Suppressor macrophage treated with lipopolysaccharide for 1 hour (primary cell): ENCODE data around the gene SLC7A5.

Experiments
- DNase-seq, 3 donors: peaks; one replicate each; pipeline ENCODE4 v3.0.0-alpha.2; 2020 to 2022

SLC7A5 gene

DNA sequence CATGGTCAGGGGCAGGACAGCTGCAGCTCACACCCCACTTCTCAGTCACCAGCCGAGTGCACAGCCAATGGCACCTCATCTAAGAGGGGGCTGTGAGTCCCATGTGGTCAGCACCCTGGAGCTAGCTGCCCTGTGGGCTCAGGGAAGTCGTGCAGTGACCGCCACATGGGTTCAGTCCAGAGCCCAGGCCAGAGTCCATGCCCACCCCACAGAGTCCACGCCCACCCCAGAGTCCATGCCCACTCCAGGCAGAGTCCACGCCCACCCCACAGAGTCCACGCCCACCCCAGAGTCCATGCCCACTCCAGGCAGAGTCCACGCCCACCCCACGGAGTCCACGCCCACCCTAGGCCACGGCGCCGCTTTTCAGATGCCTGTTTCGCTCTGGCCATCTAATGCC, 24.1 kb downstream of the SLC7A5 start:
- DNase-seq, result no peak

DNA sequence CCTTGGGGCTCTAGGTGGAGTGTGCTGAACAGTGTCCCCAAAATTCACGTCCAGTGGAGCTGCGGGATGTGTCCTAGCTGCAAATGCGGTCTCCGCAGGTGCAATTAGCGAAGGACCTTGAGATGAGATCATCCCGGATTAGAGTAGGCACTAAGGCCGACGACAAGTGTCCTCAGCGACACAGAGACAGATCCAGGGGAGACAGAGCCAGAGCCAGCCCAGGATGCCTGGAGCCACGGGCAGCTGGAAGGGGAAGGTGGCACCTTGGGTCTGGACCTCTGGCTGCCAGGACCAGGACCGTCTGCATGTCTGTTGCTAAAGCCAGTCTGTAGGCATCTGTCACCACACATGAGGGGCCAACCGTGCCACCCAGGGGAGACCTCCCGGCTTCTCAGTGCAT, 24.5 kb downstream of the SLC7A5 start:
- DNase-seq, result no peak

DNA sequence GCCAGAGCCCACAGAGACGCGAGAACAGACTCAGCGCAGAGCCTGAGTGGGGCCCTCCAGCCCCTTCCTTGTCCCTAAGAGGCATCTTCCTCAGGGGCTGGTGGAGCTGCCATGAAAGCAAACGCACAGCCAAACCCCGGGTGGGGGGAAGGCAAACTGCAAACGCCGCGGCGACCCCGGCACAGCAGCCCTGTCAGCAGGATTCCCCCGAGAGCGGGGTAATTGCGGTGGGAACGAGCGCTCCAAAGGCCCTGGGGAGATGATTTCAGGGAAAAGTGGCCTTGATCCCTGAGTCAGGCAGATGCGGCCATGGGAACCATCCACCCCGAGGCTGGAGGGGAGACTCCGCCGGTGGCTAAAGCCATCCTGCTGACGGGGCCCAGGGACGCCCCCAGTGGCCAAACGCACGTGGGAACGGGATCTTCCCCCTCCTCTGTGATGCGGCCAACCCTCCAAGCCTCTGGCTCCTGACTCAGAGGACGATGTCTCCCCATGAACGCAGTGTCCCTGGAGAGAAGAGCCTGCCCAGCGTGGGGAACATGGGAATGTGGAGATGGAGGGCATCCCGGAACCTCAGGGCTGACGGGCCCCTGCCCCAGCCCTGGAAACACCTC, 25.1 kb downstream of the SLC7A5 start:
- DNase-seq, result no peak

DNA sequence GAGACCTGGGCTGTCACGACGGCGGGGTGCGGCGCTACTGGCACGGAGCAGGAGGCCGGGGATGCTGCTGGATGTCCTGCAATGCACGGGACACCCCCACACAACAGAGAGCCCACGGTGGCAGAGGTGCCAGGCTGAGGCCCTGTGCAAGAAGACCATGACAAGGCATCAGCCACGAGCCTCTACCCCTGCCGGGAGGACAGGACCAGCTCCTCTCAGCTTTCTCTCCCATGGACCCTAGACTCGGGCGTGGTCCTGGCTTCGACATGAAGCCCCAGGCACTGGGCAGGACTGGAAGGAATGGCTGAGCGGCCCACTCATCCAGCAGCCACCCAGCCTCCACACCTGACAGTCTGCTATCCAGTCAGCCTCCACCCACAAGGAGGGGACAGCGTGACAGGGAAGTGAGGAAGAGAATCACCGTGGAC, 25.6 kb downstream of the SLC7A5 start:
- DNase-seq, result no peak

DNA sequence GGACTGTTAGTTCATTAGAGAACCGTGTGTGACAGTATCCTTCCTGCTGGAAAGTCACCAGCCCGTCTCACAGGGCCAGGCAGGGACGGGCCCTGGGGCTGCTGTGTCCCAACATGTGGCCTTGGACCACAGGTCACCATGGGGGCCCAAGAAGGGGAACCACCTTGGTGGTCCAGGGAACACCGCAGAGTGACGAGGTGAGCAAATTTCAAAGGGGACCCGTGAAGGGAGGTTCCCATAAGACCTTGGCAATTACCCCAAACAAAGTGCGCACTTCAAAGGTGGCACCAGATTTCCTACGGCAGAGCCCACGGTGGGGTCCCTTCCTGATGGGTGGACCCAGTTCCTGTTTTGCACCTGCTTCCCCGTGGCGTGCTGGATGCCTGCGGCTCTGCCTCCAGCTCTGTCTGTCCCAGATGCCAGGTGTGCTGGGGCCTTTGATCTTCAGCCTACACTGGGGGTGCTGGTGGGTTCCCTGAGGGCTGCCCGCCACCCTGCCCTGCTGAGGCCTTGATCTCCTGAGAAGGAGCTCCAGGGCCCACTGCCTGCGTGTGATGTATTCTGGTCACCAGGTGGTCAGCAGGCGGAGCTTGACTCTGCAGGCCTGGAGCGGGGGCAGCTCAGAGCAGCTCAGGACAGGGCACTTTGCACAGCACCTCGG, 27.0 kb downstream of the SLC7A5 start:
- DNase-seq, result no peak

DNA sequence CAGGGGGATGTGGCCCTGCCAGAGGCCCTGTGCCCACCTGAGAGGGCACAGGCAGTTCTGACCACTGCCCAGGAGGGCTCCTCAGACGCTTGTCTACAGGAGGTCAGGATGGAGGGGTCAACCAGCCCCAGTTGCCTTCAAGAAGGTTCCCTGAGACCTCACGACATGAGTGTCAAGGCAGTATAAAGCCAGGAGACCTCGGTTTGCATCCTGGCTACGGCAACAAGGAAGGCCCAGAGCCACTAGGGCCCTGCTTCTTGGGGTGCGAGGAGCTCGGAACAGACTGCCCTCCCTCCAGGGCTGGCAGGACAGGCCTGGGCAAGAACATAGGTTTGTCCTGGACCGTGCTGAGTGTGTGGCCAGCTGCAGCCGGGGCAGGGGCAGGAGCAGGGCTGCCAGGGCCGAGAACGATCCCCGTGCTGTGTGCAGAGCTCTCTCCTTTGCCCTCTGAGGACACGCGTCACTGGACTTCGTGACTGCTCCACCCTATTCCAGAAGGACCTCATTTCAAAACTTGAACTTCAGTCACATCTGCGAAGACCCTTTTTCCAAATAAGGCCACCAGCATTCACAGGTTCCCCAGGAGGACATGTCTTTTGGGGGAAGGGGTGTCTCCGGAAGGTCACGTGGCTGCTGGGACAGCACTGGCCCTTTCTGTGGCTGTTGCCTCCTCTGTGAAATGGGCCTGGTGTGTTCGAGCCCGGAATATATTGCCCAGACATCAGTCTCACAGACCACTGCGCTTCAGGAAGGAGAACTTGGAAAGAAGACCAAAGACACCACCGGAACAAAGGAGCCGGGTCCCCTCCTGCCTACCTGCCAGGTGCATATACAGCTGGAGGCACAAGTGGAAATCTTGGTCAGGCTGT, 27.7 kb downstream of the SLC7A5 start:
- DNase-seq, result no peak

DNA sequence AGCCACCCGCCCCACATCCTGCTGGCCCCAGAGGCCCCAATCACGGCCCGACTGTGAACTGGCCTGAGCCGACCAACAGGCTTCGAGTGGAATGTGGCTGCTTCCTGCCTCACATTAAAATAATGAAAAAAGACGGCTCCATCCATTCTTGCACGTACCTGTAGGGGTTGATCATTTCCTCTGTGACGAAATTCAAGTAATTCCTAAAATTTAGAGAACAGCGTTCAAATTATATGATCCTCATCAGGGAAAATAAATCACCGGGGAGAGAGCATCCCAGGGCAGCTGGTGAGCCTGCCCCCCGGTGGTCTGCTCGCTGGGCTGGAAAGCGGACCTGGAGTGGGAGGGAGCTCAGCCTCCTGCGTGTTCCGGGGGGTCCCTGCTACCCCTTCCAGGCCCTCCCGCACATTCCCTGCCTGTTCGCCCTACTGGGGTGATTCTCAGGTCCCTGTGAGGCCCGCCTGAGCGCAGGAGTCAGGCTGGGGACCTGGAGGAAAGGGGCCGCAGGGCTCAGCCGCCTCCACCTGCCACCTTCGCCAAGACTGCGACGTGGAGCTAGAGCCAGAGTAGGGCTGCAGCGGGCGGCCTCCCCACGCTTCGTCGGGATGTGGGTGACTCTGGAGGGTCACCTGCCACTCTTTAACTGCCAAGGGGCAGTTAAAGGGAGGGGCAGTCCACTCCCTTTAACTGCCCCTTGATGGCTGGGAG, 28.9 kb downstream of the SLC7A5 start:
- no peak for DNase-seq

DNA sequence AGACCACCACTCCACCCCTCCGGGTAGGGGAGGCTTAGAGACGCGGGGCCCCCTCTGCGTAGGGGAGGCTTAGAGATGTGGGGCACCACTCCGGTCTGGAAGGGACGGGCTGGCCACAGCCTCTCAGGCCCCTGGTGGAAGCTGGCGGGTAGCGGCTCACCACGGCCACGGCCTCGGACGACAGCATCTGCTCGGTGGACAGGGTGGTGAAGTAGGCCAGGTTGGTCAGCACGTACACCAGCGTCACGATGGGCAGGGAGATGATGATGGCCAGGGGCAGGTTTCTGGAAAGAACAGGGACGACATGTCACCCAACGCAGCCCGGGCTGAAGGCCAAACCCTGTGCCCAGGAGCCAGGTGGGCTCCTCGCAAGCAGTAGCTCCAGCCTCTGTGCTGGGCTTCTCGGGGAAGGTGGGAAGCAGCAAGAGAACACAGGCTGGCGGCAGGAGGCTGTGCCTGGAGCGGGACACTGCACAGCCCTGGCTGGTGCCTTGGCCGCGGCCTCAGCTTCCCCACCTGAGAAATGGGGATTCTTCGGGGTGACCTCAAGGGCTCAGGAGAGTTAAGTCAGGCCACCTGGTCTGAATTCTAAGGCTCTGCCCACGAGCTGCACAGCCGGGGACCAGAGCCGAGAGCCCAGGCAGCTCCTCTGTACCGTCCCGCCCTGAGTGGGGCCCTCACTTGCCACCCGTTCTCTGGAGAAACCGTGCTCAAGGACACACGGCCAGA, 29.6 kb downstream of the SLC7A5 start:
- no peak for DNase-seq

DNA sequence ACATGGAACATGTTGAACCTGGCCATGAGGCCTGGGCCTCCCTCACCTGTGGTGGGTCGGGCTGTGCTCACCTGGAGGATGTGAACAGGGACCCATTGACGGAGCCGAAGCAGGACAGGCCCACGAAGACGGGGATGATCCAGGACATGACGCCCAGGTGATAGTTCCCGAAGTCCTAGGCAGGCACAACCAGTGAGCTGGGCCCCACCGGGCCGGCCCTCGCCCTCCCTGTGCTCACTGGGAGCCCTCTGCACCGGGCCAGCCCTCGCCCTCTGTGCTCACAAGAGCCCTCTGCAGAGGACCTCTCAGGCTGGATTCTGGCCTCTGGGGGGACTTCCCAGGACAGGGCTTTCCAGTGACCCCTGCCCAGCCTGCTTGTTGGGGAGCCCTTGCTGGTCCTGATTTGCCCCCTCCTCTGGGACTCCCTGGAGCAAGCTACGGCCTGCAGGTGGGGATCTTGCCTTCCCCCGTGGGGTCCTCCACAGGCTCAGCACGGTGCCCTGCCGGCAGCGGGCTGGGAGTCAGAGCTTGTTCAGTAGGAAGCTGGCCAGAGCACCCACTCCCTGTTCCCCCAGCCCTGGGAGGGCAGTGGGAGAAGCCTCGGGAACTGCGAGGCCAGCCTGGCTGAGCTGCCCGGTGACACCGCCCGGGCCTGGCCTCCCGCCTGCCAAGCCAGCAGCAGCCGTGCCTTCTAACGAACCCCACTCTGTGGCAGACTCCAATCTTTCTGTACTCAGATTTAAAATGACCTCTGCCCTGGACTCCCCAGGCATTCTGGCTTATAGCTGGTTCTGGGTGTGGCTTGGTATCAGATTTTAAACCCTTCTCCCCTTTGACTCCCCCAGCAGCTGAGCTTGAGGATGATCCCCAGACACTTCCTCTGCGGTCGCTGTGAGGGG, 30.4 kb downstream of the SLC7A5 start:
- no peak for DNase-seq

DNA sequence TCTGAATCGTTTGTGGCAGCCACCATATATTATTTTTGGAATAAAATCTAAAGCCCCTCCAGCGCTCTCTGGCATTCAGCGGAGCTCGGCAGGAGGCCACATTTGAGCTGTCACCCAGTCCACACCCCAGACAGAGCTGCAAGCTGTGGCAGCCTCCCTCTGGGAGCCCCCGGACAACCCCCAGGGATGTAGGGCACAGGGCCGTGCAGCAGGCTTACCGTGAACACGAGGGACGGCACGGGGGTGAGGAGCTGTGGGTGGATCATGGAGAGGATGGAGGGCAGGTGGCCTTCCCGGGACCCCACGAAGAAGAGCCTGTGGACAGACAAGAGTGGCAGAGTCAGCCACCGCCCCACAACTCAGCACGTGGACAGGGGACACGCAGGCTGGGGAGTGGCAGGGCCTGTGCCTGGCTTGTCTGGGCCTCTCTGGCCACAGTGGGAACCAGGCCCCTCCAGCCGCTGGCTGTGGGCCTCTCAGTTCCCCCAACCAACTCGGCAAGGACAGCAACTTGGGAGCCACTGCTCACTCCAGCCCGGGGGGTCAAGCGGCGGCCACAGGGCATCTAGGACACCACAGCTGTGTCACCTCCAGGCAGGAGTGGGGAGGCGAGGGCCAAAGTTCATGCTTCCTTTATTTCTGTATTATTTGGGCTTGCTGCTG, 31.5 kb downstream of the SLC7A5 start:
- no peak for DNase-seq

DNA sequence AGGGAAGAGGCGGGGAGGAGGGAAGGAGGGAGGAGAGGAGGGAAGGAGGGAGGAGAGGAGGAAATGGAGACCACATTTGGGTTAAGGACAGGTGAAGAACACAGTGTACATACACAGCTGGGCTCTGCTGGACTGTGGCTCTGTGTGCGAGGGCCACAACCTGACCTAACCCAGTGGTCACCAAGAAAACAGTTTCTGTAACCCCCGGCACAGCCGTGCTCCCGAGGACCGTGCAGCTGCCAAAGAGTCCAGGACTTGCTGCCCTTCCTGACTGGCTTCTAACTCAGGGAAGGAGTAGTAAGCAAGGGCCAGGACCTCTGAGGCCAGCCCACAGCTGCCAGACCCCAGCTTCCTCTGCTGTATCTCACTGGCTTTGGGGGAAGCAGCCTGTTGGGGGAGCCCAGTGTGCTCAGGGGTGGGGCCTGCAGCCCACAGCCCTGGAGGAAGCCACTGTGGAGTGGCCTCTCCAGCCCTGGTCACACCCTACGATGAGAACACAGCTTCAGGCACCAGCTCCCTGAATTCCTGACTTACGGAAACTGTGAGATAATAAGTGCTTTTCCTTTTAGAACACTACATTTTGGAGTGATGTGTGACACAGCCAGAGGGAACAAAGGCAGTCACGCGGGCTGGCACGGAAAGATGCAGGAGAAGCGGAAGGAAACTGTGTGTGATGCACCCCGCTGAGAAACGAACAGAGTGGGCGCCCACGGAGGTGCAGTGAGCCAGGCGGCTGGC, 32.3 kb downstream of the SLC7A5 start:
- no peak for DNase-seq

DNA sequence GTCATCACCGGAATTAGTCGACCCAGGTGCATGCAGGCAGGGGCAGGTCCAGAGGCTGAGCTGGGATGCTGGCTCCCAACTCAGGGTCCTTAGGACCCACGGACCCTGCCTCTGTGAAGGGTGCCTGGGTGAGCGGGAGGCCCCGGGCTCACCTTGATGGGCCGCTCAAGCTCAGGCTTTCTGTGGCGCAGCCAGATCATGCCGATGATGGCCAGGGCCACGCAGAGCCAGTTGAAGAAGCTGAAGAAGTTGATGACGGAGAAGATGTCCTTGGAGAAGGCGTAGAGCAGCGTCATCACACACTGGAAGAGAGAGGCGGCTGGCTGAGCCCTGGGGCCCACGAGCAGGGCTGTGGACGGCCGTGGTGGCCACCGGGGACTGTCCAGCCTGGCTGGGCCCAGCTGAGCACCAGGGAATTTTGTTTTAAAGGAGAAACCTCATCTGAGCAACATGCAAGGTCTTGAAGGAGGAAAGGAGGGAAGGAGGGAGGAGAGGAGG, 32.9 kb downstream of the SLC7A5 start:
- no peak for DNase-seq

DNA sequence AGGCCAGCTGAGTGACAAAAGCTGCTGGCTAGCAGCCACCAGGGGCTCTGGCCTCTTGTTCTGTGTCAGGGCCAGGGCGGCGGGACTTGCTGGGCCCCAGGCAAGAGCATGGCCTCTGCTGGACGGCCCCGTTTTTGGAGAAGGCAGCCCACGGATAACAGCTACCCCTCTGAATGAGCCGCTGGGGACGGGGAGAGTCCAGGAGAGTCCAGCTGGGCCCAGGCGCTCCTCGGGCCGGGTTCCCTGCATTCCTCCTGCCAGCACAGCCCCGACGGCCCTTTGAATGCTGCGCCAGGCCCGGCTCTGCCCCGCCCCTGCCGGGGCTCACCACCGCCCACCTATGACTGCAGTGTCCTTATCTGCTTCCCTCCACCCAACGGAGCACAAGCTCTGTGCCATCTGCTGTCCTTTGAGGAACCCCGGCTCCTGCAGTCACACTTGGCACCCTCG, 33.4 kb downstream of the SLC7A5 start:
- DNase-seq, result no peak

DNA sequence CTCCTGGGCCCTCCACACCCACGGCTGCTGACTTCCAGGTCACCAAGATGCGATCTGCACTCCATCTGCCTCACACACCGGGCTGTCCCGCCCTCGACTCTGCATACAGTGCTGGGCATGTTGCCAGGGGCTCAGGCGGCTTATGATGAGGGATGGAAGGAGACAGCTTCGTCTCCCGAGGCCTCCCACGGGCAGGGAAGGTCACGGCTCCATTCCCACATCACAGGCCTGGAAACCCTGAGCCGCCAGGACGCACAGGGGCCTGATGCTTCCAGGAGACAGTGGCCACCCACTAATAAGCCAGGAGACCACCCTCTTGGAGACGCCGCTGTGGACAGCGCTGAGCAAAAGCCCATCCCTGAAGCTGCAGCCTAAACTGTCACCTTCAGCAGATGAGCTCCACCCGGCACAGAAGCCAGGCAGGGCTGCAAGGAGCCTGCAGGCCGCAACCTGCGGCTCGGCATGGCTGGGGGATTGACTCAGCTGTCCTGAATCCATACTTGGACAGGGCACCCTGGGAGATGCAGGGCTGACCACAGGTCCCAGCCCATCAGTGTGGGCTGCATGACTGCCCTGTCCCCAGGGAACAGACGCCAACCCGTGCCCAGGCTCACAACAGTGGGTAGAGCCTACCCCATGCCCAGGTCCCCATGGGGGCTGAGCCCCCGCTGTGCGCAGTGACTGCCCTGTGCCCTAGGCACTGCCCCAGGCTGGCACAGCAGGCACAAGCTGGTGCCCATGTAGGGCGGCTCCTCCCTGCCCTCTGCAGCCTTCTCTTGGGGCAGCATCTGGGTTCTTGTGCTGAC, 34.4 kb downstream of the SLC7A5 start:
- DNase-seq, result no peak

DNA sequence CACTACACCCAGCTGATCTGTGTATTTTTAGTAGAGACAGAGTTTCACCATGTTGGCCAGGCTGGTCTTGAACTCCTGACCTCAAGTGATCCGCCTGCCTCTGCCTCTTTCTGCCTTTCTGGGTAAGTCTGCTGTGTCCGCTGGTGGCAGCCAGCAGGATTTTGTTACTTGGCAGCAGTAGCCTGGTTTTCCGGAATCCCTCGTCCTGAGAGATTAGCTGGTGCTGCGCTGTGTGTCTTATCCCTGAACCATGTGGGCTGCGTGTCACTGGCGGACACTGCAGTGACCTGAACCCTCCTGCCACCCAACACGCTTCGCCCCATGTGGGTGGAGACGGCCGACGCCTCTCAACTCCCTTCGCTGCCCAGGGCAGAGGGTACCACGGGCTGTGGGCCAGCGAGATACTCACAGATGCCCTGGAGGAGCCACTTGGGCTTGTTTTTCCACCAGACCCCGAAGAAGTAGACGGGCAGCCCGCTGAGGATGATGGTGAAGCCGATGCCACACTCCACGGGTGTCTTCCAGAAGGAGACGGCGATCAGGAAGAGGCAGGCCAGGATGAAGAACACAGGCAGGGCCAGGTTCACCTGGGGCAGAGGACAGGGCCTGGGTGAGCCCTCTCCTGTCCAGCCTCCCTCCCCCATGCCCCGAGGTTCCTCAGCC, 35.2 kb downstream of the SLC7A5 start:
- DNase-seq, result no peak

DNA sequence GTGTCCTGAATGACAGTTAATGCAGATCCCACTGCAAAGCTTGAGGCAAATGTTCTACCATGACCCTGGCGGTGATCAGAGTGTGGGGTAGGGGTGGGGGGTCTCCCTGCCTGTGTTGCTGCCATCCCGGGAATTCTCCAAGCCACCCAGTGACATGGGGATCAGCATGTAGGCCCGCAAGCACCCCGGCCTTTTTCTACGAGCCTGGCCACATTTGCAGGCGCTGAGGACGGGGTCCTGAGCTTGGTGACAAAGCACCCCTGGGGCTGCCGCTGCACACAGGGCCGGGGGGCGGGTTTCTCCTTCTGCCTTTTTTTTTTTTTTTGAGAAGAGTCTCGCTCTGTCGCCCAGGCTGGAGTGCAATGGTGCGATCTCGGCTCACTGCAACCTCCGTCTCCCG, 35.8 kb downstream of the SLC7A5 start:
- DNase-seq, result no peak

DNA sequence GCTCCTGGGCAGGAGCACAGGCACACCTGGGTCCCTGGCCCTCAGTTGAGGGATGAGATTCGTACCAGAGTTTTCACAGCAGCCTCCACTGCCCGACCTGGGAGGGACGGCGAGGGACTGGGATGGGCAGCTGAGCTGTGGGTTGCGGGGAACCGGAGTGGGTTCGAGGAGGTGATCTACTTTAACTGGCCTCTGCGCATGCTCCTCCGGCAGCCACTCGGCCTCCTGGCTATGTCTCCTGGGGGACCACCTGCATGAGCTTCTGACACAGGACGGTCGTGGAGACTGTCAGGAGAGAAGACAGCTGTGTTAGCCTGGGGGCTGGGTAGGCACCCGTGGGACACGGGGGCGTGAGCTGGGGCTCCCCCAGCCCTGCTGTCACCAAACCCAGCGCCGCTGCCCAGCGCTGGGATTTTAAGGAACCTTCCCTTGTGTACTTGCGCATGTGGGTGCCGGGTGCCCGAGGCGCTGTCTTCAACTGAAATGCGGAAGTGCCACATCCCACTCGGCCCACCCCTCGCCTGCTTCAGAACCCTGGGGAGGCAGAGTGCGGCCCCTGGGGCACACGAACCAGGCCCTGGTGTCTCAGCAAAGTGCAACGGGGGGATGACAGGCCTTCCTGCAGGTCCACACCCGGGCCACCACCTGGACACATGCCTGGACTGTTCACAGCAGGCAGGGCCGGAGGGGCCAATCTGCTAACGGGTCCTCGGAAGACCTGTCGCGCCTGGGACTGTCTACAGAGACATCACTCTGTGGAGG, 36.4 kb downstream of the SLC7A5 start:
- DNase-seq, result peak; percentile 70 to 83 (median 80)

DNA sequence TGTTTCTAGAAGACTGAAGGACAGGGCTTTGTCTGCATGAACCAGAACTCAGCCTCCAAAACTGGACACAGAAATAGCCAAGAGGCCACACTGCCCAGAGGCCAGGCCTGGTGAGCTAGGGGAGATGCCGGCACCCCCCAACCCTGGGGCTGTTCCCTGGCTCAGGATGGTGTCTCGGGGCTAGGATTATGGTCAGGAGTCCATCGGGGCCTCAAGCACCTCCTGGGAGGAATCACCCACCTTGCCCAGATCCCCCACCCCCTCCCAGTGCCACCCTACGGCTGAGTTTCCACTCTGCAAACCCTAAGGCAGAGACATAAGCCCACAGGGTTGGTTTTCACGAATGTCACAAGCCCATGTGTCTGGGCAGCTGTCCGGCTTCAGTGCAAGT, 37.2 kb downstream of the SLC7A5 start:
- no peak for DNase-seq
